A673 (cell line): Measurements from ENCODE around the gene FGFR3.

ENCODE experiments used
- CTCF ChIP-seq: fragments of 300-800, 200-600 bp; sonication (generic); conservative IDR thresholded peaks from 2 replicates; pipeline ENCODE4 v1.5.1; 2017; ENCODE audit warnings: low read depth, mild to moderate bottlenecking, antibody characterized with exemption, low read length, moderate library complexity, mixed read lengths
- EZH2 ChIP-seq: fragments of 200-600 bp; sonication (generic); IDR thresholded peaks from 2 replicates; pipeline ENCODE4 v1.6.1; 2017; ENCODE audit warnings: borderline replicate concordance, low read depth, mild to moderate bottlenecking, mixed read lengths, antibody characterized with exemption, low read length; ENCODE audit not compliant: poor library complexity, severe bottlenecking

- TF ChIP-seq CTCF = no peak
- TF ChIP-seq EZH2 = no peak
These were observed 3.1 kb upstream of the FGFR3 start for GRCh38 chr4:1790005-1790404.
